Measurements from ENCODE around the gene ZER1.

DNA sequence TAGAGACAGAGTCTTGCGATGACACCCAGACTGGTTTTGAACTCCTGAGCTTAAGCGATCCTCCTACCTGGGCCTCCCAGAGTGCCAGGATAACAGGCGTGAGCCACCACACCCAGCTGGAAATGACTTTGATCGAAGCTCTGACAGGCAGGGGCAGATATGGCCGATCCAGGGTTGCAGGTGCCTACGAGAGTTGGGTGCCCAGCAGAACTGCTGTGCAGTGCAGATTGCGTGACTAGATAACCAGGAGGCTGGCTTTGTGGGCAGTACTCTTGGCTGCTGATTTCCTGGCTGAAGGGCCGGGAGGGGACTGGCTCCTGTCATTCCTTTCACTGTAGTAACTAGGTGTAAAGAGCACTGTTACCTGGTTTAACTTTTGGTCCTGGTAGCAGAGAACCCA lies 27.2 kb upstream of the ZER1 start:
- TF ChIP-seq, protein P1, sequence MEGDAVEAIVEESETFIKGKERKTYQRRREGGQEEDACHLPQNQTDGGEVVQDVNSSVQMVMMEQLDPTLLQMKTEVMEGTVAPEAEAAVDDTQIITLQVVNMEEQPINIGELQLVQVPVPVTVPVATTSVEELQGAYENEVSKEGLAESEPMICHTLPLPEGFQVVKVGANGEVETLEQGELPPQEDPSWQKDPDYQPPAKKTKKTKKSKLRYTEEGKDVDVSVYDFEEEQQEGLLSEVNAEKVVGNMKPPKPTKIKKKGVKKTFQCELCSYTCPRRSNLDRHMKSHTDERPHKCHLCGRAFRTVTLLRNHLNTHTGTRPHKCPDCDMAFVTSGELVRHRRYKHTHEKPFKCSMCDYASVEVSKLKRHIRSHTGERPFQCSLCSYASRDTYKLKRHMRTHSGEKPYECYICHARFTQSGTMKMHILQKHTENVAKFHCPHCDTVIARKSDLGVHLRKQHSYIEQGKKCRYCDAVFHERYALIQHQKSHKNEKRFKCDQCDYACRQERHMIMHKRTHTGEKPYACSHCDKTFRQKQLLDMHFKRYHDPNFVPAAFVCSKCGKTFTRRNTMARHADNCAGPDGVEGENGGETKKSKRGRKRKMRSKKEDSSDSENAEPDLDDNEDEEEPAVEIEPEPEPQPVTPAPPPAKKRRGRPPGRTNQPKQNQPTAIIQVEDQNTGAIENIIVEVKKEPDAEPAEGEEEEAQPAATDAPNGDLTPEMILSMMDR (IDR thresholded peaks at IDR 0.05; ENCODE audit: poor library complexity, severe bottlenecking): no peak
- TF ChIP-seq MXI1 (conservative IDR thresholded peaks at IDR 0.05; ENCODE audit: poor library complexity, severe bottlenecking) (no peak), POLR2AphosphoS5 (IDR thresholded peaks at IDR 0.05) (no peak), RAD21 (conservative IDR thresholded peaks at IDR 0.05) (no peak), TAF1 (IDR thresholded peaks at IDR 0.05; ENCODE audit: low read depth) (no peak), EP300 (conservative IDR thresholded peaks at IDR 0.05; ENCODE audit: poor library complexity, severe bottlenecking) (no peak), SMC3 (conservative IDR thresholded peaks at IDR 0.05; ENCODE audit: poor library complexity) (no peak)
- TF ChIP-seq, protein P2, sequence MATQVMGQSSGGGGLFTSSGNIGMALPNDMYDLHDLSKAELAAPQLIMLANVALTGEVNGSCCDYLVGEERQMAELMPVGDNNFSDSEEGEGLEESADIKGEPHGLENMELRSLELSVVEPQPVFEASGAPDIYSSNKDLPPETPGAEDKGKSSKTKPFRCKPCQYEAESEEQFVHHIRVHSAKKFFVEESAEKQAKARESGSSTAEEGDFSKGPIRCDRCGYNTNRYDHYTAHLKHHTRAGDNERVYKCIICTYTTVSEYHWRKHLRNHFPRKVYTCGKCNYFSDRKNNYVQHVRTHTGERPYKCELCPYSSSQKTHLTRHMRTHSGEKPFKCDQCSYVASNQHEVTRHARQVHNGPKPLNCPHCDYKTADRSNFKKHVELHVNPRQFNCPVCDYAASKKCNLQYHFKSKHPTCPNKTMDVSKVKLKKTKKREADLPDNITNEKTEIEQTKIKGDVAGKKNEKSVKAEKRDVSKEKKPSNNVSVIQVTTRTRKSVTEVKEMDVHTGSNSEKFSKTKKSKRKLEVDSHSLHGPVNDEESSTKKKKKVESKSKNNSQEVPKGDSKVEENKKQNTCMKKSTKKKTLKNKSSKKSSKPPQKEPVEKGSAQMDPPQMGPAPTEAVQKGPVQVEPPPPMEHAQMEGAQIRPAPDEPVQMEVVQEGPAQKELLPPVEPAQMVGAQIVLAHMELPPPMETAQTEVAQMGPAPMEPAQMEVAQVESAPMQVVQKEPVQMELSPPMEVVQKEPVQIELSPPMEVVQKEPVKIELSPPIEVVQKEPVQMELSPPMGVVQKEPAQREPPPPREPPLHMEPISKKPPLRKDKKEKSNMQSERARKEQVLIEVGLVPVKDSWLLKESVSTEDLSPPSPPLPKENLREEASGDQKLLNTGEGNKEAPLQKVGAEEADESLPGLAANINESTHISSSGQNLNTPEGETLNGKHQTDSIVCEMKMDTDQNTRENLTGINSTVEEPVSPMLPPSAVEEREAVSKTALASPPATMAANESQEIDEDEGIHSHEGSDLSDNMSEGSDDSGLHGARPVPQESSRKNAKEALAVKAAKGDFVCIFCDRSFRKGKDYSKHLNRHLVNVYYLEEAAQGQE (IDR thresholded peaks at IDR 0.05; ENCODE audit: borderline replicate concordance): no peak

Measured in neural cell (in vitro differentiated cells).